HCT116 (cell line): ENCODE results near the gene SERPIND1. TPM values are rescaled to one million over a fixed set of nuclear protein-coding genes. Genes with fewer than 3 reads are reported as not detected.

ENCODE experiments used
- ATAC-seq: fragments of 200-7000 bp; cut with Tn5 transposase; 2 replicates; pipeline ENCODE4 v1.9.1; 2020; ENCODE audit warnings: mild to moderate bottlenecking, moderate library complexity
- BruUV-seq: library from RNA; stranded (reverse); fragments of 400-500 nt; replicated peaks from 2 replicates; lab custom pipeline; 2021; lab: Mats Ljungman, UMichigan
- CTCF ChIA-PET: fragments of 300-600 bp; sonication (Branson Sonifier 250); formaldehyde crosslinking; loops from one replicate; lab custom pipeline; 2021; ENCODE audit warnings: antibody characterized with exemption; lab: Charles Lee
- POLR2A ChIA-PET: fragments of 300-600, 350-600 bp; sonication (Branson Sonifier 250); formaldehyde crosslinking; loops from one replicate; lab custom pipeline; 2021; ENCODE audit warnings: antibody characterized with exemption; lab: Charles Lee
- RAD21 ChIA-PET, 2 experiments: fragments of 300-600 bp; sonication (Branson Sonifier 250); formaldehyde crosslinking; loops; one replicate each; lab custom pipeline; 2023; ENCODE audit warnings: low total read pairs in 2 of 2; ENCODE audit not compliant: uncharacterized antibody in 2 of 2, unreplicated experiment in 2 of 2, low non-redundant PET in 1 of 2; lab: Charles Lee
- DNase-seq: peaks from one replicate; pipeline ENCODE4 v3.0.0-alpha.2; 2010; ENCODE audit warnings: low read depth, low spot score
- H2AFZ ChIP-seq: fragments of 200-600 bp; shearing (Covaris generic), sonication (generic); 2 replicates; pipeline ENCODE4 v1.6.1; 2017; ENCODE audit warnings: low read depth, mixed run types, mixed read lengths, antibody characterized with exemption, low read length; ENCODE audit not compliant: poor library complexity, severe bottlenecking
- H3K27ac ChIP-seq: 2 replicates; pipeline ENCODE4 v1.5.1; 2012; ENCODE audit warnings: low read depth, low read length
- H3K27me3 ChIP-seq: fragments of 200-600 bp; sonication (generic); 2 replicates; pipeline ENCODE4 v1.6.1; 2016; ENCODE audit warnings: mixed run types, low read length, mixed read lengths; ENCODE audit not compliant: insufficient read depth
- H3K36me3 ChIP-seq, 2 experiments: fragments of 200-500 bp in 1 of 2; fragments of 200-600 bp in 1 of 2; sonication (Bioruptor generic) in 1 of 2; sonication (generic) in 1 of 2; 2 replicates each; pipeline versions ENCODE4 v1.5.1 to v1.6.1; 2014 to 2016; ENCODE audit warnings: low read length in 2 of 2, inconsistent platforms in 1 of 2, mixed read lengths in 1 of 2, mixed run types in 1 of 2; ENCODE audit not compliant: insufficient read depth in 2 of 2, control insufficient read depth in 1 of 2
- H3K4me1 ChIP-seq, 2 experiments: fragments of 200-600 bp in 1 of 2; sonication (generic) in 1 of 2; 2 replicates each; pipeline versions ENCODE4 v1.5.1 to v1.6.1; 2012 to 2017; ENCODE audit warnings: low read length in 2 of 2, inconsistent platforms in 1 of 2, mild to moderate bottlenecking in 1 of 2, mixed read lengths in 1 of 2, mixed run types in 1 of 2, moderate library complexity in 1 of 2; ENCODE audit not compliant: insufficient read depth in 2 of 2, control insufficient read depth in 1 of 2
- H3K4me2 ChIP-seq: fragments of 200-600 bp; sonication (generic); 2 replicates; pipeline ENCODE4 v1.6.1; 2017; ENCODE audit warnings: mixed run types, low read length, mixed read lengths
- H3K4me3 ChIP-seq, 2 experiments: fragments of 200-600 bp in 1 of 2; sonication (generic) in 1 of 2; replicated peaks in 1 of 2; 2 replicates each; pipeline ENCODE4 v1.5.1; 2011 to 2016; ENCODE audit warnings: low read length in 2 of 2, control low read depth in 1 of 2, low read depth in 1 of 2, mild to moderate bottlenecking in 1 of 2, mixed read lengths in 1 of 2, mixed run types in 1 of 2
- H3K79me2 ChIP-seq: fragments of 200-600 bp; sonication (generic); 2 replicates; pipeline ENCODE4 v1.6.1; 2017; ENCODE audit warnings: mild to moderate bottlenecking, mixed run types, low read length, moderate library complexity, mixed read lengths; ENCODE audit not compliant: insufficient read depth
- H3K9ac ChIP-seq: fragments of 200-600 bp; sonication (generic); 2 replicates; pipeline ENCODE4 v1.6.1; 2016; ENCODE audit warnings: low read length, mixed read lengths
- H3K9me2 ChIP-seq: fragments of 200-600 bp; sonication (generic), shearing (Covaris generic); 2 replicates; pipeline ENCODE4 v1.6.1; 2017; ENCODE audit warnings: mixed run types, mild to moderate bottlenecking, moderate library complexity; ENCODE audit not compliant: insufficient read depth
- H3K9me3 ChIP-seq, 2 experiments: fragments of 200-500 bp in 1 of 2; fragments of 200-600 bp in 1 of 2; sonication (Bioruptor generic) in 1 of 2; sonication (generic) in 1 of 2; 2 replicates each; pipeline ENCODE4 v1.6.1; 2014 to 2017; ENCODE audit warnings: low read length in 2 of 2, mixed read lengths in 2 of 2, inconsistent platforms in 1 of 2, low read depth in 1 of 2, mild to moderate bottlenecking in 1 of 2, mixed run types in 1 of 2, moderate library complexity in 1 of 2; ENCODE audit not compliant: control insufficient read depth in 1 of 2, insufficient read depth in 1 of 2
- H4K20me1 ChIP-seq: fragments of 200-600 bp; sonication (generic), shearing (Covaris generic); 2 replicates; pipeline ENCODE4 v1.6.1; 2017; ENCODE audit warnings: mixed run types, mild to moderate bottlenecking, moderate library complexity; ENCODE audit not compliant: insufficient read depth
- CBX3 ChIP-seq: IDR thresholded peaks from 2 replicates; pipeline ENCODE4 v1.6.1; 2012; ENCODE audit warnings: low read depth
- EZH2 ChIP-seq: fragments of 200-600 bp; sonication (generic); IDR thresholded peaks from 2 replicates; pipeline ENCODE4 v1.6.1; 2017; ENCODE audit warnings: antibody characterized with exemption, mixed run types
- FOSL1 ChIP-seq: IDR thresholded peaks from 2 replicates; pipeline ENCODE4 v1.6.1; 2012; ENCODE audit warnings: low read depth
- JUND ChIP-seq: IDR thresholded peaks from 2 replicates; pipeline ENCODE4 v1.6.1; 2012
- POLR2AphosphoS5 ChIP-seq: IDR thresholded peaks from 2 replicates; pipeline ENCODE4 v1.6.1; 2011; ENCODE audit warnings: mild to moderate bottlenecking, low read depth, low read length, moderate library complexity
- RAD21 ChIP-seq: IDR thresholded peaks from 2 replicates; pipeline ENCODE4 v1.6.1; 2012; ENCODE audit warnings: low read depth, mild to moderate bottlenecking
- SIN3A ChIP-seq: IDR thresholded peaks from 2 replicates; pipeline ENCODE4 v1.6.1; 2012; ENCODE audit warnings: low read depth
- SRF ChIP-seq: IDR thresholded peaks from 2 replicates; pipeline ENCODE4 v1.6.1; 2012; ENCODE audit warnings: low read depth
- TCF7L2 ChIP-seq: IDR thresholded peaks from 2 replicates; pipeline ENCODE4 v1.7.0; 2011; ENCODE audit warnings: borderline replicate concordance, inconsistent platforms; ENCODE audit not compliant: insufficient read depth, insufficient read length; ENCODE audit errors: extremely low read depth
- YY1 ChIP-seq: IDR thresholded peaks from 2 replicates; pipeline ENCODE4 v1.6.1; 2011; ENCODE audit warnings: low read length, low read depth, moderate library complexity, mild to moderate bottlenecking; ENCODE audit not compliant: insufficient replicate concordance; ENCODE audit errors: extremely low read depth
- ZFX ChIP-seq: fragments of 450-650 bp; IDR thresholded peaks from 2 replicates; pipeline ENCODE4 v1.6.1; 2017
- ZNF274 ChIP-seq: fragments of 200-500 bp; sonication (Bioruptor generic); IDR thresholded peaks from 2 replicates; pipeline ENCODE4 v1.6.1; 2014; ENCODE audit warnings: mild to moderate bottlenecking, low read depth, low read length, inconsistent platforms
- intact Hi-C: fragments of 100-400 bp; cut with micrococcal nuclease; formaldehyde crosslinking; loops from 2 replicates; pipeline ENCODE4 v1.10.0; 2022
- total RNA-seq: library from RNA; stranded (reverse); gene quantifications from one replicate; pipeline ENCODE4 v1.2.1, GENCODE V29; 2021; ENCODE audit not compliant: unreplicated experiment
- TF ChIP-seq, protein P1 (sequence below): IDR thresholded peaks from 2 replicates; pipeline ENCODE4 v1.6.1; 2011; ENCODE audit warnings: mild to moderate bottlenecking, low read length, moderate library complexity; ENCODE audit not compliant: insufficient replicate concordance; ENCODE audit errors: extremely low read depth

Gene SERPIND1
- total RNA-seq, 1 experiment from 2014 or later = 0.25 TPM

DNA sequence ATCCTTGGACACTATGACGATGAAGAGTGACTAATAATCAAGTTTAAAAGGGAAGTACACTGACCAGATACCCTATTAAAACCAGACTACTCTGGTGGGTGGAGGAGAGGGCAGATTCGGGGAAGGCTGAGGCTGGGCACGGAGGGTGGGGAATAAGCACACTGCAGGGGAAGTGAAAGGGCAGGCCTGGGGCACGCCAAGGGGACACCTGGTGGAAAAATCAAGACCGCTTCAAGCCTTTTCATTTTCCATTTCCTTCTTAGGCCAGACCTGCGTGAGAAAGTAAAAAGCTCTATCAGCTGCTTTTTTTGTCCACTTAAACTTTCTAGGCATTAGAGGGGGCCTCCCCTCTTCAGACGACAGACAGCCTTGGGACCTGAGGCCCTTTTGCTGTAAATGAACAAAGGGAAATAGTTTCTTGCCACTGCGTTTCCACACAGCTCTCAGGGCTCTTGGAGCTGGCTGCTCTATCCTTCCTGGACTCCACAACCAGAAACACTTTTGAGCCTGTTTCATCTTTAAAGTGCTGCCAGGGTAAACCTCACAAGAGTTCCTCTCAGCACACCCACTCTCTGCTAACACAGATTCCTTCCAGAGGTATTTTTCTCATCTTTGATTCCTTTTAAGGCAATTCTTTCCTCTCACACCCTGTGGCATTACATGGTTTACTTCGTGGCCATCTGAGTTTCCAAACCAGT lies 25.0 kb upstream of the SERPIND1 start:
- ChIA-PET RAD21 (no interaction called here), CTCF (interaction anchor here (1.2 kb wide), 1 partner anchor 10 kb away, joined by 3 read pairs; no protein-coding TSS in a partner anchor), POLR2A (no interaction called here)
- no TSS peak for BruUV-seq
- intact Hi-C loops = no loop called here
- no peaks in the 10 kb centered on the region for H4K20me1 ChIP-seq
- DNase-seq (no peak), ATAC-seq (no peak)
- no peak overlapping the region for H2AFZ ChIP-seq
- H3K4me3 ChIP-seq = no peak overlapping the region
- no peak overlapping the region for H3K4me2 ChIP-seq
- H3K79me2 ChIP-seq = no peaks in the 10 kb centered on the region
- no peaks in the 10 kb centered on the region for H3K4me1 ChIP-seq
- no peak overlapping the region for H3K27ac ChIP-seq
- peaks cover 0 to 10% of the 10 kb centered on the region in 2 experiments; a peak in 2 of 4 replicates for H3K36me3 ChIP-seq
- no peaks in the 10 kb centered on the region for H3K9me3 ChIP-seq
- no peak overlapping the region for H3K9ac ChIP-seq
- no peak for TF ChIP-seq RAD21
- TF ChIP-seq TCF7L2 = no peak
- TF ChIP-seq SIN3A = no peak
- TF ChIP-seq ZNF274 = no peak
- no peak for TF ChIP-seq CBX3
- TF ChIP-seq ZFX = no peak
- TF ChIP-seq SRF = no peak
- TF ChIP-seq FOSL1 = no peak
- no peak for TF ChIP-seq EZH2
- TF ChIP-seq JUND = no peak
- no peak for TF ChIP-seq POLR2AphosphoS5
- TF ChIP-seq YY1 = no peak
- TF ChIP-seq, protein P1, sequence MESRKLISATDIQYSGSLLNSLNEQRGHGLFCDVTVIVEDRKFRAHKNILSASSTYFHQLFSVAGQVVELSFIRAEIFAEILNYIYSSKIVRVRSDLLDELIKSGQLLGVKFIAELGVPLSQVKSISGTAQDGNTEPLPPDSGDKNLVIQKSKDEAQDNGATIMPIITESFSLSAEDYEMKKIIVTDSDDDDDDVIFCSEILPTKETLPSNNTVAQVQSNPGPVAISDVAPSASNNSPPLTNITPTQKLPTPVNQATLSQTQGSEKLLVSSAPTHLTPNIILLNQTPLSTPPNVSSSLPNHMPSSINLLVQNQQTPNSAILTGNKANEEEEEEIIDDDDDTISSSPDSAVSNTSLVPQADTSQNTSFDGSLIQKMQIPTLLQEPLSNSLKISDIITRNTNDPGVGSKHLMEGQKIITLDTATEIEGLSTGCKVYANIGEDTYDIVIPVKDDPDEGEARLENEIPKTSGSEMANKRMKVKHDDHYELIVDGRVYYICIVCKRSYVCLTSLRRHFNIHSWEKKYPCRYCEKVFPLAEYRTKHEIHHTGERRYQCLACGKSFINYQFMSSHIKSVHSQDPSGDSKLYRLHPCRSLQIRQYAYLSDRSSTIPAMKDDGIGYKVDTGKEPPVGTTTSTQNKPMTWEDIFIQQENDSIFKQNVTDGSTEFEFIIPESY = no peak
- H3K27me3 ChIP-seq = no peaks in the 10 kb centered on the region
- H3K9me2 ChIP-seq = no peaks in the 10 kb centered on the region
